GM19193 (cell line): ENCODE results near the gene KLF16.

Experiments
- POLR2A ChIP-seq: IDR thresholded peaks from 4 replicates; pipeline ENCODE4 v1.6.1; 2011; ENCODE audit not compliant: insufficient read depth, insufficient read length; ENCODE audit errors: extremely low read depth

Gene KLF16

GRCh38 chr19:1873524-1874473, 10.4 kb upstream of the KLF16 start:
- TF ChIP-seq POLR2A, result no peak

GRCh38 chr19:1872807-1873523, 9.6 kb upstream of the KLF16 start:
- no peak for TF ChIP-seq POLR2A

- TF ChIP-seq POLR2A, result no peak
These were observed 8.3 kb upstream of the KLF16 start for GRCh38 chr19:1871630-1872029.

GRCh38 chr19:1871140-1871597, 7.8 kb upstream of the KLF16 start:
- no peak for TF ChIP-seq POLR2A

- no peak for TF ChIP-seq POLR2A
These were observed 5.6 kb upstream of the KLF16 start for GRCh38 chr19:1868971-1869370.

GRCh38 chr19:1867349-1867724, 4.0 kb upstream of the KLF16 start:
- no peak for TF ChIP-seq POLR2A

- no peak for TF ChIP-seq POLR2A
These were observed 3.4 kb upstream of the KLF16 start for GRCh38 chr19:1866693-1867348.

GRCh38 chr19:1865172-1866010, 2.0 kb upstream of the KLF16 start:
- no peak for TF ChIP-seq POLR2A

GRCh38 chr19:1864480-1865171, 1.2 kb upstream of the KLF16 start:
- TF ChIP-seq POLR2A, result peak; percentile 44

- TF ChIP-seq POLR2A, result peak; percentile 58
These were observed 480 bp upstream of the KLF16 start for GRCh38 chr19:1863638-1864479.

GRCh38 chr19:1862424-1863327, 703 bp downstream of the KLF16 start:
- TF ChIP-seq POLR2A, result peak; percentile 36

GRCh38 chr19:1862068-1862423, 1.3 kb downstream of the KLF16 start:
- TF ChIP-seq POLR2A, result no peak
